Measurements from ENCODE around the gene SEMA3D. TPM values are rescaled to one million over a fixed set of nuclear protein-coding genes. Genes with fewer than 3 reads are reported as not detected.

Gene SEMA3D
- total and polyA plus RNA-seq, 9 of the 15 experiments (the other 6 are each of a cell fraction or from before 2014, with no cell fraction given) = 0.01 to 0.10 (median 0.04) TPM; not detected in 1

- FAIRE-seq (no peak), DNase-seq (ENCODE audit: extremely low read depth in 1 of 4, low spot score in 3 of 4) (no peak), ATAC-seq (no peak)
- H3K4me3 ChIP-seq = no peak overlapping the region
- H3K9ac ChIP-seq (ENCODE audit: insufficient read depth in 1 of 2, low read depth in 2 of 2, low read length in 2 of 2) = no peak overlapping the region
- H3K9me3 ChIP-seq (replicated peaks; ENCODE audit: control insufficient read depth, insufficient read depth, low read depth, low read length) = no peaks in the 10 kb centered on the region
- no peak overlapping the region for H2AFZ ChIP-seq (ENCODE audit: low read depth, low read length)
- H3K27me3 ChIP-seq (ENCODE audit: control insufficient read depth in 2 of 2, insufficient read depth in 2 of 2, low read length in 2 of 2) = no peaks in the 10 kb centered on the region
- no TSS peak for BruUV-seq (replicated peaks)
- ChIA-PET CTCF (ENCODE audit: low intra/inter-chr PET ratio) (no interaction called here), POLR2A (no interaction called here)
- no peaks in the 10 kb centered on the region for H4K20me1 ChIP-seq (replicated peaks; ENCODE audit: control insufficient read depth, insufficient read depth, low read length)
- H3K36me3 ChIP-seq (ENCODE audit: control insufficient read depth, insufficient read depth, low read length) = no peaks in the 10 kb centered on the region
- H3K27ac ChIP-seq (ENCODE audit: extremely low read depth, low read depth, low read length) = no peak overlapping the region
- H3K9me1 ChIP-seq (ENCODE audit: control insufficient read depth, insufficient read depth, low read length) = no peaks in the 10 kb centered on the region
- WGBS (ENCODE audit: insufficient coverage, low coverage, missing lambda C conversion rate) = 5% methylated on average over 4 of the region's 4 CpGs
- H3K4me1 ChIP-seq (replicated peaks in 1 of 2; ENCODE audit: control insufficient read depth in 2 of 2, insufficient read depth in 2 of 2, low read length in 2 of 2) = no peaks in the 10 kb centered on the region
- no peak for TF ChIP-seq ETS1 (conservative IDR thresholded peaks at IDR 0.05; ENCODE audit: control insufficient read depth, low read depth, low read length)
- TF ChIP-seq, protein P1, sequence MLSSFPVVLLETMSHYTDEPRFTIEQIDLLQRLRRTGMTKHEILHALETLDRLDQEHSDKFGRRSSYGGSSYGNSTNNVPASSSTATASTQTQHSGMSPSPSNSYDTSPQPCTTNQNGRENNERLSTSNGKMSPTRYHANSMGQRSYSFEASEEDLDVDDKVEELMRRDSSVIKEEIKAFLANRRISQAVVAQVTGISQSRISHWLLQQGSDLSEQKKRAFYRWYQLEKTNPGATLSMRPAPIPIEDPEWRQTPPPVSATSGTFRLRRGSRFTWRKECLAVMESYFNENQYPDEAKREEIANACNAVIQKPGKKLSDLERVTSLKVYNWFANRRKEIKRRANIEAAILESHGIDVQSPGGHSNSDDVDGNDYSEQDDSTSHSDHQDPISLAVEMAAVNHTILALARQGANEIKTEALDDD (IDR thresholded peaks at IDR 0.05) = no peak
- TF ChIP-seq ATF2 (CRISPR knock-in tag; IDR thresholded peaks at IDR 0.05) = no peak
- TF ChIP-seq, protein P2, sequence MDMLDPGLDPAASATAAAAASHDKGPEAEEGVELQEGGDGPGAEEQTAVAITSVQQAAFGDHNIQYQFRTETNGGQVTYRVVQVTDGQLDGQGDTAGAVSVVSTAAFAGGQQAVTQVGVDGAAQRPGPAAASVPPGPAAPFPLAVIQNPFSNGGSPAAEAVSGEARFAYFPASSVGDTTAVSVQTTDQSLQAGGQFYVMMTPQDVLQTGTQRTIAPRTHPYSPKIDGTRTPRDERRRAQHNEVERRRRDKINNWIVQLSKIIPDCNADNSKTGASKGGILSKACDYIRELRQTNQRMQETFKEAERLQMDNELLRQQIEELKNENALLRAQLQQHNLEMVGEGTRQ (CRISPR knock-in tag; IDR thresholded peaks at IDR 0.05) = no peak
- TF ChIP-seq SMARCB1 (IDR thresholded peaks at IDR 0.05; ENCODE audit: insufficient read length, low read depth) = no peak
- in situ Hi-C loops (cut with MboI) = no loop called here
- no peak overlapping the region for H3K4me2 ChIP-seq (ENCODE audit: insufficient read depth, low read length)
- H3K79me2 ChIP-seq (ENCODE audit: control insufficient read depth, insufficient read depth, low read length) = no peaks in the 10 kb centered on the region
- intact Hi-C loops (cut with micrococcal nuclease) = no loop called here
These were observed 72.5 kb downstream of the SEMA3D start for GRCh38 chr7:85114342-85114741.

Data from K562 (cell line).